Measurements from ENCODE around the gene SGPP2.

DNA sequence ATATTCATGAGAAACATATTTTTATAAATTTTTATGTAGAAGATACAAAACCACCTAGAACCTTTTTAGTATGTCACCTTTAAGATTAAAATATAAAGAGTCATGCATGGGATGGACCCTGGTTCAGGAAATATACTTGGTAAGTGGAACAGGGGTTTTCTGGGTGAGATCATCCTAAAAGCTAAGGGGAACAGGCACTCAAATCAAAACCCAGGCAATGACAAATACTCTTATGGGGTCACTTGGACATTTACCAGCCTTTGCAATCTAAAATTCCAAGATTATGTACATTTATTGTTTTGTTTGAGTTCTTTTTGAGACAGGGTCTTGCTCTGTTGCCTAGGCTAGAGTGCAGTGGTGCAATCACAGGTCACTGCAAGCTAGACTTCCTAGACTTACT lies 65.8 kb downstream of the SGPP2 start:
- TF ChIP-seq, protein P1, sequence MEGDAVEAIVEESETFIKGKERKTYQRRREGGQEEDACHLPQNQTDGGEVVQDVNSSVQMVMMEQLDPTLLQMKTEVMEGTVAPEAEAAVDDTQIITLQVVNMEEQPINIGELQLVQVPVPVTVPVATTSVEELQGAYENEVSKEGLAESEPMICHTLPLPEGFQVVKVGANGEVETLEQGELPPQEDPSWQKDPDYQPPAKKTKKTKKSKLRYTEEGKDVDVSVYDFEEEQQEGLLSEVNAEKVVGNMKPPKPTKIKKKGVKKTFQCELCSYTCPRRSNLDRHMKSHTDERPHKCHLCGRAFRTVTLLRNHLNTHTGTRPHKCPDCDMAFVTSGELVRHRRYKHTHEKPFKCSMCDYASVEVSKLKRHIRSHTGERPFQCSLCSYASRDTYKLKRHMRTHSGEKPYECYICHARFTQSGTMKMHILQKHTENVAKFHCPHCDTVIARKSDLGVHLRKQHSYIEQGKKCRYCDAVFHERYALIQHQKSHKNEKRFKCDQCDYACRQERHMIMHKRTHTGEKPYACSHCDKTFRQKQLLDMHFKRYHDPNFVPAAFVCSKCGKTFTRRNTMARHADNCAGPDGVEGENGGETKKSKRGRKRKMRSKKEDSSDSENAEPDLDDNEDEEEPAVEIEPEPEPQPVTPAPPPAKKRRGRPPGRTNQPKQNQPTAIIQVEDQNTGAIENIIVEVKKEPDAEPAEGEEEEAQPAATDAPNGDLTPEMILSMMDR (IDR thresholded peaks at IDR 0.05) = no peak
- no peak for TF ChIP-seq POLR2AphosphoS5 (IDR thresholded peaks at IDR 0.05)
